Measurements from ENCODE around the gene ERC1.

GRCh38 chr12:1157046-1157445 is 166.0 kb downstream of the ERC1 start:
- no peak for TF ChIP-seq POLR2A (IDR thresholded peaks at IDR 0.05; ENCODE audit: low read depth, low read length)
- TF ChIP-seq POU2F2 (IDR thresholded peaks at IDR 0.05; ENCODE audit: low read depth, low read length) = no peak
